GM12878 (cell line): ENCODE results near the gene PAN3. TPM values are rescaled to one million over a fixed set of nuclear protein-coding genes. Genes with fewer than 3 reads are reported as not detected.

Experiments used
- ATAC-seq: fragments of 200-7000 bp; cut with Tn5 transposase; 3 replicates; pipeline ENCODE4 v1.9.1; 2020; ENCODE audit warnings: mild to moderate bottlenecking, moderate library complexity
- BruUV-seq: library from RNA; stranded (reverse); fragments of 400-500 nt; replicated peaks from 2 replicates; lab custom pipeline; 2021; lab: Mats Ljungman, UMichigan
- CTCF ChIA-PET: fragments of 300-600 bp; sonication (Branson Sonifier 250); formaldehyde crosslinking; extraction: SDS; loops from one replicate; lab custom pipeline; 2021; ENCODE audit warnings: inconsistent platforms; lab: Yijun Ruan, JAX
- POLR2A ChIA-PET: fragments of 350-600 bp; formaldehyde crosslinking; extraction: SDS; loops from one replicate; lab custom pipeline; 2021; ENCODE audit warnings: inconsistent platforms; lab: Charles Lee
- RAD21 ChIA-PET: fragments of 300-600 bp; sonication (Branson Sonifier 250); formaldehyde crosslinking; loops from one replicate; lab custom pipeline; 2023; ENCODE audit warnings: antibody characterized with exemption; ENCODE audit not compliant: unreplicated experiment; lab: Charles Lee
- SMC1A ChIA-PET: fragments of 300-600 bp; sonication (Branson Sonifier 250); formaldehyde crosslinking; loops from one replicate; lab custom pipeline; 2023; ENCODE audit not compliant: unreplicated experiment, uncharacterized antibody; lab: Charles Lee
- DNase-seq: peaks from one replicate; pipeline ENCODE4 v3.0.0-alpha.2; 2011; ENCODE audit warnings: low read depth, low spot score
- FAIRE-seq: peaks from 3 replicates; lab custom pipeline; 2011; peaks lifted over from hg19 to GRCh38; lab: Jason Lieb, UNC
- H2AFZ ChIP-seq: 2 replicates; pipeline ENCODE4 v1.6.0; 2011; ENCODE audit warnings: low read depth, low read length, control low read depth; ENCODE audit not compliant: control insufficient read depth
- H3K27ac ChIP-seq: 2 replicates; pipeline ENCODE4 v1.5.1; 2011; ENCODE audit warnings: control low read depth; ENCODE audit not compliant: control insufficient read depth, insufficient read depth
- H3K27me3 ChIP-seq, 2 experiments: replicated peaks in 1 of 2; 2 replicates each; pipeline versions ENCODE4 v1.6.0 to v1.6.1; 2011; ENCODE audit warnings: low read length in 1 of 2; ENCODE audit not compliant: control insufficient read depth in 2 of 2, insufficient read depth in 2 of 2
- H3K36me3 ChIP-seq, 2 experiments: 2 replicates each; pipeline ENCODE4 v1.5.1; 2011; ENCODE audit warnings: low read length in 1 of 2; ENCODE audit not compliant: control insufficient read depth in 2 of 2, insufficient read depth in 2 of 2
- H3K4me1 ChIP-seq: 2 replicates; pipeline ENCODE4 v1.6.1; 2011; ENCODE audit warnings: mild to moderate bottlenecking, low read length, moderate library complexity, mixed read lengths; ENCODE audit not compliant: control insufficient read depth, insufficient read depth
- H3K4me2 ChIP-seq: 2 replicates; pipeline ENCODE4 v1.6.0; 2011; ENCODE audit warnings: control low read depth; ENCODE audit not compliant: control insufficient read depth, insufficient read depth
- H3K4me3 ChIP-seq: fragments of 200-600 bp; sonication (generic); 2 replicates; pipeline ENCODE4 v1.5.1; 2016
- H3K79me2 ChIP-seq: 2 replicates; pipeline ENCODE4 v1.6.0; 2011; ENCODE audit warnings: low read length; ENCODE audit not compliant: control insufficient read depth, insufficient read depth
- H3K9ac ChIP-seq: 2 replicates; pipeline ENCODE4 v1.8.0; 2011; ENCODE audit warnings: low read length, control low read depth, mixed read lengths; ENCODE audit not compliant: control insufficient read depth, insufficient read depth
- H3K9me3 ChIP-seq: replicated peaks from 3 replicates; pipeline ENCODE4 v1.5.1; 2011; ENCODE audit warnings: mild to moderate bottlenecking, low read length; ENCODE audit not compliant: control insufficient read depth, insufficient read depth
- H4K20me1 ChIP-seq: 2 replicates; pipeline ENCODE4 v1.6.0; 2011; ENCODE audit not compliant: control insufficient read depth, insufficient read depth
- EED ChIP-seq: sonication (generic); IDR thresholded peaks from 2 replicates; pipeline ENCODE4 v1.6.1; 2016; ENCODE audit warnings: antibody characterized with exemption, low read depth
- FOXK2 ChIP-seq: fragments of 450-650 bp; IDR thresholded peaks from 2 replicates; pipeline ENCODE4 v1.6.1; 2017; ENCODE audit warnings: mild to moderate bottlenecking, moderate library complexity
- POU2F2 ChIP-seq: IDR thresholded peaks from 3 replicates; pipeline ENCODE4 v1.6.1; 2011; ENCODE audit warnings: low read depth, mild to moderate bottlenecking, low read length, borderline replicate concordance
- SKIL ChIP-seq: fragments of 450-650 bp; IDR thresholded peaks from 2 replicates; pipeline ENCODE4 v1.6.1; 2017; ENCODE audit warnings: mild to moderate bottlenecking, low read depth, inconsistent platforms; ENCODE audit not compliant: poor library complexity, severe bottlenecking
- SMAD1 ChIP-seq: fragments of 450-650 bp; IDR thresholded peaks from 2 replicates; pipeline ENCODE4 v1.6.1; 2018; ENCODE audit warnings: mild to moderate bottlenecking, low read depth; ENCODE audit not compliant: partially characterized antibody
- TCF12 ChIP-seq: IDR thresholded peaks from 2 replicates; pipeline ENCODE4 v1.6.1; 2011; ENCODE audit warnings: low read depth, mild to moderate bottlenecking, low read length
- YY1 ChIP-seq: IDR thresholded peaks from 2 replicates; pipeline ENCODE4 v1.6.1; 2011; ENCODE audit warnings: low read depth, mild to moderate bottlenecking, low read length
- ZNF384 ChIP-seq: IDR thresholded peaks from 2 replicates; pipeline ENCODE4 v1.6.1; 2012; ENCODE audit warnings: low read depth, mild to moderate bottlenecking, low read length, improper control_type of control experiment, borderline replicate concordance
- WGBS: methylation state at CpG from one replicate; pipeline ENCODE4 v1.1.6; 2016; ENCODE audit warnings: low lambda C conversion rate; ENCODE audit not compliant: insufficient replicate concordance, insufficient coverage; ENCODE audit errors: missing lambda C conversion rate; 5-methylcytosine and 5-hydroxymethylcytosine counted together
- in situ Hi-C: fragments of 300-500 bp; cut with MboI; formaldehyde crosslinking; loops from 9 replicates; pipeline ENCODE4 v1.14.3; 2018; ENCODE audit warnings: mixed read lengths
- intact Hi-C: fragments of 100-400 bp; cut with micrococcal nuclease; formaldehyde crosslinking; loops from one replicate; pipeline ENCODE4 v1.14.2; 2022; ENCODE audit not compliant: unreplicated experiment
- polyA plus RNA-seq, 11 experiments: library from polyadenylated mRNA; depleted of rRNA in 4 of 11; unstranded in 6 of 11; stranded (reverse) in 5 of 11; fragments of >200 nt; fragmentation: Nextera tagmentation in 4 of 11; fragmentation: Illumina TruSeq in 1 of 11; extraction: Ambion mirVana in 4 of 11; extraction: Trizol in 1 of 11; gene quantifications; 1 replicate in 1 of 11; 2 replicates in 10 of 11; pipeline versions ENCODE4 v1.2.1 to v1.2.3, GENCODE V29; 2011 to 2016; ENCODE audit warnings: inconsistent platforms in 2 of 11, missing spikeins in 2 of 11, low read depth in 1 of 11
- total RNA-seq, 4 experiments: library from RNA; depleted of rRNA in 3 of 4; stranded (reverse); fragments of >200 nt in 3 of 4; fragmentation: Illumina TruSeq in 1 of 4; extraction: Trizol in 1 of 4; gene quantifications; 2 replicates each; pipeline versions ENCODE4 v1.2.1 to v1.2.3, GENCODE V29; 2013 to 2021
- TF ChIP-seq, protein P1 (sequence below): fragments of 450-650 bp; IDR thresholded peaks from 2 replicates; pipeline ENCODE4 v1.6.1; 2017; ENCODE audit warnings: borderline replicate concordance
- TF ChIP-seq, protein P2 (sequence below): IDR thresholded peaks from 2 replicates; pipeline ENCODE4 v1.6.1; 2011; ENCODE audit warnings: borderline replicate concordance, low read depth, mild to moderate bottlenecking, moderate library complexity, low read length; ENCODE audit not compliant: insufficient read depth, poor library complexity, severe bottlenecking
- TF ChIP-seq, protein P3 (sequence below): fragments of 450-650 bp; IDR thresholded peaks from 2 replicates; pipeline ENCODE4 v1.6.1; 2017; ENCODE audit warnings: mild to moderate bottlenecking

PAN3 gene
- total and polyA plus RNA-seq, 10 of the 15 experiments (the other 5 are each of a cell fraction or from before 2014, with no cell fraction given), result 13.0 to 33.3 (median 19.9) TPM

DNA sequence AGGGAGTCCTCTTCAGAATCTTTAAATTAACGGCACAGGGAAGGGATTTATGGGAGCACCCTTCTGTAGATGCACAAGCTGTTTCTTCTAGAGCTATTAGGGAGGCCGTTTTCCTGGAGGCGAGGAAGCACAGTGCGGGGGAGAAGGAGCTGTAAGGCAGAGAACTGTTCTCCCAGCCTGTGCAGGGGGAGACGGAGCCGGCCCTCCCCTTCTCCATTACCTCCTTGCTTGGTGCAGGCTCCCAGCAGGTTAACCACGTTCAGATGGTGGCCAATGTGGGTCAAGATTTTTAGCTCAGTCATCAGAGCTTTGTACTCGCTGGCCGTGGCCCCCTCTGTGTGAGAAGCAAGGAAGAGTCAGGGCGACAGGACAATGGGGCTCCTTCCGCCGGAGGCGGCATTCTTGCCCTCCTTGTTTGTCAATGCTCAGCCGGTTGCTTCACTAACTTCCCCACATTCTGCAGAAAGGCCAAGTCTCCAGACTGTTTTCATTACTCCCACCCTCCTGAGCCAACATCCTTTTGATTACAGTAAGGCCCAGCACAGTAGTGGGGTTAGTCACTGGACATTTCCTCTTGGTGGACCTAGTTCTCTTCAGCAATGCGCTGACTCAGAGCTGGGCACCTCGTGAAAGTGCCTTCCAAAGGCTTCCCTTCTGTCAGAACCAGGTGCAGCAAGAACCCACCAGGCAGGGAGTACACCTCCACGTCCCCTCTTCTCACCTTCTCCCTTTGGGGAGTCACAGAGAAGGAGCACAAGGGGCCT is 191.2 kb downstream of the PAN3 start:
- ChIA-PET POLR2A (interaction anchor here (0.5 kb wide), 1 partner anchor 300 kb away, joined by 5 read pairs; no protein-coding TSS in a partner anchor), RAD21 (interaction anchor here (1.0 to 1.3 kb wide), 2 partner anchors 307 to 467 kb away, joined by 4 to 5 read pairs; no protein-coding TSS in a partner anchor), CTCF (interaction anchor here (2.2 kb wide), 1 partner anchor 307 kb away, joined by 8 read pairs; no protein-coding TSS in a partner anchor), SMC1A (interaction anchor here (0.6 kb wide), 1 partner anchor 525 kb away, joined by 3 read pairs; no protein-coding TSS in a partner anchor)
- 69% methylated on average over 17 of the region's 17 CpGs for WGBS
- no TSS peak for BruUV-seq
- Histone ChIP-seq H3K4me1 (no peaks in the 10 kb centered on the region), H3K79me2 (no peaks in the 10 kb centered on the region), H3K9ac (no peak overlapping the region), H3K36me3 (no peaks in the 10 kb centered on the region), H3K9me3 (no peaks in the 10 kb centered on the region), H3K27me3 (no peaks in the 10 kb centered on the region), H3K4me2 (no peak overlapping the region), H3K27ac (no peak overlapping the region), H3K4me3 (no peak overlapping the region), H4K20me1 (no peaks in the 10 kb centered on the region), H2AFZ (no peak overlapping the region)
- intact Hi-C loops (loop anchor here (10.0 kb wide), 1 partner anchor 145 kb away; no protein-coding TSS in a partner anchor), in situ Hi-C loops (no loop called here)
- FAIRE-seq (no peak), DNase-seq (no peak), ATAC-seq (no peak)
- no peak for TF ChIP-seq POU2F2
- no peak for TF ChIP-seq FOXK2
- TF ChIP-seq TCF12, result no peak
- TF ChIP-seq, protein P1, sequence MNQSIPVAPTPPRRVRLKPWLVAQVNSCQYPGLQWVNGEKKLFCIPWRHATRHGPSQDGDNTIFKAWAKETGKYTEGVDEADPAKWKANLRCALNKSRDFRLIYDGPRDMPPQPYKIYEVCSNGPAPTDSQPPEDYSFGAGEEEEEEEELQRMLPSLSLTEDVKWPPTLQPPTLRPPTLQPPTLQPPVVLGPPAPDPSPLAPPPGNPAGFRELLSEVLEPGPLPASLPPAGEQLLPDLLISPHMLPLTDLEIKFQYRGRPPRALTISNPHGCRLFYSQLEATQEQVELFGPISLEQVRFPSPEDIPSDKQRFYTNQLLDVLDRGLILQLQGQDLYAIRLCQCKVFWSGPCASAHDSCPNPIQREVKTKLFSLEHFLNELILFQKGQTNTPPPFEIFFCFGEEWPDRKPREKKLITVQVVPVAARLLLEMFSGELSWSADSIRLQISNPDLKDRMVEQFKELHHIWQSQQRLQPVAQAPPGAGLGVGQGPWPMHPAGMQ, result no peak
- TF ChIP-seq ZNF384, result no peak
- TF ChIP-seq EED, result no peak
- TF ChIP-seq SKIL, result no peak
- TF ChIP-seq, protein P2, sequence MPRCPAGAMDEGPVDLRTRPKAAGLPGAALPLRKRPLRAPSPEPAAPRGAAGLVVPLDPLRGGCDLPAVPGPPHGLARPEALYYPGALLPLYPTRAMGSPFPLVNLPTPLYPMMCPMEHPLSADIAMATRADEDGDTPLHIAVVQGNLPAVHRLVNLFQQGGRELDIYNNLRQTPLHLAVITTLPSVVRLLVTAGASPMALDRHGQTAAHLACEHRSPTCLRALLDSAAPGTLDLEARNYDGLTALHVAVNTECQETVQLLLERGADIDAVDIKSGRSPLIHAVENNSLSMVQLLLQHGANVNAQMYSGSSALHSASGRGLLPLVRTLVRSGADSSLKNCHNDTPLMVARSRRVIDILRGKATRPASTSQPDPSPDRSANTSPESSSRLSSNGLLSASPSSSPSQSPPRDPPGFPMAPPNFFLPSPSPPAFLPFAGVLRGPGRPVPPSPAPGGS, result no peak
- TF ChIP-seq SMAD1, result no peak
- no peak for TF ChIP-seq YY1
- TF ChIP-seq, protein P3, sequence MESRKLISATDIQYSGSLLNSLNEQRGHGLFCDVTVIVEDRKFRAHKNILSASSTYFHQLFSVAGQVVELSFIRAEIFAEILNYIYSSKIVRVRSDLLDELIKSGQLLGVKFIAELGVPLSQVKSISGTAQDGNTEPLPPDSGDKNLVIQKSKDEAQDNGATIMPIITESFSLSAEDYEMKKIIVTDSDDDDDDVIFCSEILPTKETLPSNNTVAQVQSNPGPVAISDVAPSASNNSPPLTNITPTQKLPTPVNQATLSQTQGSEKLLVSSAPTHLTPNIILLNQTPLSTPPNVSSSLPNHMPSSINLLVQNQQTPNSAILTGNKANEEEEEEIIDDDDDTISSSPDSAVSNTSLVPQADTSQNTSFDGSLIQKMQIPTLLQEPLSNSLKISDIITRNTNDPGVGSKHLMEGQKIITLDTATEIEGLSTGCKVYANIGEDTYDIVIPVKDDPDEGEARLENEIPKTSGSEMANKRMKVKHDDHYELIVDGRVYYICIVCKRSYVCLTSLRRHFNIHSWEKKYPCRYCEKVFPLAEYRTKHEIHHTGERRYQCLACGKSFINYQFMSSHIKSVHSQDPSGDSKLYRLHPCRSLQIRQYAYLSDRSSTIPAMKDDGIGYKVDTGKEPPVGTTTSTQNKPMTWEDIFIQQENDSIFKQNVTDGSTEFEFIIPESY, result no peak
